Activated CD8-positive, alpha-beta T cell treated with anti-CD3 and anti-CD28 coated beads for 36 hours (primary cell): ENCODE measurements around the gene COX7A1. TPM values are rescaled to one million over a fixed set of nuclear protein-coding genes. Genes with fewer than 3 reads are reported as not detected.

Experiments used
- ATAC-seq: fragments of 200-7000 bp; cut with Tn5 transposase; one replicate; pipeline ENCODE4 v1.10.0; 2021; ENCODE audit warnings: mild to moderate bottlenecking, moderate library complexity
- CTCF ChIA-PET: fragments of 350-600 bp; sonication (Branson Sonifier 250); formaldehyde crosslinking; loops from one replicate; lab custom pipeline; 2021; ENCODE audit warnings: antibody characterized with exemption; lab: Charles Lee
- POLR2A ChIA-PET: fragments of 350-600 bp; sonication (Branson Sonifier 250); formaldehyde crosslinking; loops from one replicate; lab custom pipeline; 2021; ENCODE audit warnings: antibody characterized with exemption; lab: Charles Lee
- DNase-seq: peaks from one replicate; pipeline ENCODE4 v3.0.0-alpha.2; 2020
- H3K27ac Mint-ChIP-seq: one replicate; pipeline ENCODE4 v1.8.0; 2021; ENCODE audit warnings: mild to moderate bottlenecking, mixed read lengths
- H3K27me3 Mint-ChIP-seq: one replicate; pipeline ENCODE4 v1.8.0; 2021; ENCODE audit warnings: mixed read lengths
- H3K36me3 Mint-ChIP-seq: one replicate; pipeline ENCODE4 v1.8.0; 2021; ENCODE audit warnings: low read depth, mixed read lengths
- H3K4me1 Mint-ChIP-seq: one replicate; pipeline ENCODE4 v1.8.0; 2021; ENCODE audit warnings: low read depth, mixed read lengths
- H3K4me3 Mint-ChIP-seq: one replicate; pipeline ENCODE4 v1.8.0; 2021; ENCODE audit warnings: mild to moderate bottlenecking, moderate library complexity, mixed read lengths
- H3K9me3 Mint-ChIP-seq: one replicate; pipeline ENCODE4 v1.8.0; 2021; ENCODE audit warnings: mixed read lengths
- intact Hi-C: fragments of 100-400 bp; cut with micrococcal nuclease; formaldehyde crosslinking; loops from one replicate; pipeline ENCODE4 v1.10.0; 2022
- total RNA-seq, 2 experiments: library from RNA; stranded (reverse); gene quantifications; one replicate each; pipeline ENCODE4 v1.2.3, GENCODE V29; 2021
- TF ChIP-seq, protein P1 (sequence below): fragments of 200-600 bp; IDR thresholded peaks from one replicate; pipeline ENCODE4 v1.8.0; 2022; ENCODE audit warnings: antibody characterized with exemption, mild to moderate bottlenecking

The COX7A1 gene
- total RNA-seq, 2 experiments from 2014 or later: not detected

DNA sequence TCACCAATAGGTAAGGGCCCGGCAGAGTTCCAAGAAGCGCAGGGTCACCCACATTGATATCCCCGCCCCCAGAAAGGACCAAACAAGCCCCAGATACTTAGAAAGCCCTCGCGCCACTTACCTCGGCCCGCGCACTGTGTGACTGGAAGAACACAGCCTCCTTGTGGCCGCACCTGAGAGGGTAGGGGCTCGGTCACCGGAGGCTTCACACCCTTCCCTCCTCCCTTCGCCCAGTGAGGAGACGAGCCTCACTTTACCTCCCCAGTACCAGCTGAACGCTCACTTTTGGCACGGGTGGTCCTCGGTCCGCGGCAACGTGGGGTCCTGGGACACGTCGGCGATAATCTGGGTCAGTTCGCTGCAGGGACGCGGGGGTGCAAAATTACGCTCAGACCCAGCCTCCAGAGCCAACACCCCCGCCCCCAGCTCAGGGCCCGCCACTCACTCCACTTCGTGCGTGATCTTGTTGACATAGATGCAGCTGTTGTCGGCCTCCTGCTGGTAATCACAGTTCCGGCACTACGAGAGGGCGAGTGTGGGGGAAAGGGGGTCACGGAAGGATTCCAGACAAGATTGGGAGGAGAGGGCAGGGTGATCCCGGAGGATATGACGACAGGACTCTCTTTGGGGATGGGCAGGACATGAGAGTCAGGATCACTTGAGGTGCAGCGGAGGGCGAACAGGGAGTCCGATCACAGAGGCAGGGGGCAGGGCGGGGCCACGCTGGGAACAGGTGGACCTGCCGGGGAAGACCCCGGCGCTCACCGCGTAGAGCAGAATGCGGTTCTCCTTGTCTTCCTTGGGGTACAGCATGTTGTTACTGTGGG, 38.1 kb downstream of the COX7A1 start:
- ChIA-PET POLR2A (interaction anchor here (0.7 to 2.1 kb wide), 8 partner anchors 10 to 1637 kb away, joined by 3 to 6 read pairs (median 3); partner anchors contain the start of genes THAP8, ZNF146 and ZNF565), CTCF (interaction anchor here (5.8 kb wide), 1 partner anchor 13 kb away, joined by 42 read pairs; no protein-coding TSS in a partner anchor)
- H3K9me3 Mint-ChIP-seq: no peaks in the 10 kb centered on the region
- DNase-seq: peak; percentile 43
- peaks cover 28% of the 10 kb centered on the region for H3K36me3 Mint-ChIP-seq
- no peak for ATAC-seq
- H3K4me1 Mint-ChIP-seq: peaks cover 25% of the 10 kb centered on the region
- peak overlapping the region; percentile 89 for H3K27ac Mint-ChIP-seq
- peak overlapping the region; percentile 92 for H3K4me3 Mint-ChIP-seq
- TF ChIP-seq, protein P1, sequence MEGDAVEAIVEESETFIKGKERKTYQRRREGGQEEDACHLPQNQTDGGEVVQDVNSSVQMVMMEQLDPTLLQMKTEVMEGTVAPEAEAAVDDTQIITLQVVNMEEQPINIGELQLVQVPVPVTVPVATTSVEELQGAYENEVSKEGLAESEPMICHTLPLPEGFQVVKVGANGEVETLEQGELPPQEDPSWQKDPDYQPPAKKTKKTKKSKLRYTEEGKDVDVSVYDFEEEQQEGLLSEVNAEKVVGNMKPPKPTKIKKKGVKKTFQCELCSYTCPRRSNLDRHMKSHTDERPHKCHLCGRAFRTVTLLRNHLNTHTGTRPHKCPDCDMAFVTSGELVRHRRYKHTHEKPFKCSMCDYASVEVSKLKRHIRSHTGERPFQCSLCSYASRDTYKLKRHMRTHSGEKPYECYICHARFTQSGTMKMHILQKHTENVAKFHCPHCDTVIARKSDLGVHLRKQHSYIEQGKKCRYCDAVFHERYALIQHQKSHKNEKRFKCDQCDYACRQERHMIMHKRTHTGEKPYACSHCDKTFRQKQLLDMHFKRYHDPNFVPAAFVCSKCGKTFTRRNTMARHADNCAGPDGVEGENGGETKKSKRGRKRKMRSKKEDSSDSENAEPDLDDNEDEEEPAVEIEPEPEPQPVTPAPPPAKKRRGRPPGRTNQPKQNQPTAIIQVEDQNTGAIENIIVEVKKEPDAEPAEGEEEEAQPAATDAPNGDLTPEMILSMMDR: no peak
- no peaks in the 10 kb centered on the region for H3K27me3 Mint-ChIP-seq
- intact Hi-C loops: no loop called here

DNA sequence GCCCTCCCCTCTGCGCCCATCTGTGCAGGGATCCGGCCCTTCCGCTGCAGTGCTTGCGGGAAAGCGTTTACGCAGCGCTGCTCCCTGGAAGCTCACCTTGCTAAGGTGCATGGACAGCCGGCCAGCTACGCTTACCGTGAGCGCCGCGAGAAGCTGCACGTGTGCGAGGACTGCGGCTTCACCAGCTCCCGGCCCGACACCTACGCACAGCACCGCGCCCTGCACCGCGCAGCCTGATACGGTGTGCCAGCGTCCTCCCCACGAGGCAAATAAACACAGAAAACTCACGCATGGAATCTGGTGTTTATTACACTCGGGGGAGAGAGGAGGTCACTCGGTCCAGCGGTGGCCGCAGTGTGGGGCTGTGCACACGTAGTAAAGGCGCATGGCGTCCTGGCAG, 38.8 kb downstream of the COX7A1 start:
- POLR2A ChIA-PET: interaction anchor here (0.9 to 2.0 kb wide), 5 partner anchors 9 to 106 kb away, joined by 3 to 6 read pairs (median 3); no protein-coding TSS in a partner anchor
- DNase-seq (no peak), ATAC-seq (no peak)
- Mint-ChIP-seq H3K4me3 (peak overlapping the region; percentile 92), H3K4me1 (peaks cover 25% of the 10 kb centered on the region), H3K27ac (peak overlapping the region; percentile 89), H3K9me3 (no peaks in the 10 kb centered on the region), H3K36me3 (peaks cover 26% of the 10 kb centered on the region), H3K27me3 (no peaks in the 10 kb centered on the region)
- TF ChIP-seq, protein P1: no peak
- CTCF ChIA-PET: interaction anchor here (0.8 to 5.8 kb wide), 2 partner anchors 9 to 14 kb away, joined by 3 to 42 read pairs; no protein-coding TSS in a partner anchor
- intact Hi-C loops: no loop called here

DNA sequence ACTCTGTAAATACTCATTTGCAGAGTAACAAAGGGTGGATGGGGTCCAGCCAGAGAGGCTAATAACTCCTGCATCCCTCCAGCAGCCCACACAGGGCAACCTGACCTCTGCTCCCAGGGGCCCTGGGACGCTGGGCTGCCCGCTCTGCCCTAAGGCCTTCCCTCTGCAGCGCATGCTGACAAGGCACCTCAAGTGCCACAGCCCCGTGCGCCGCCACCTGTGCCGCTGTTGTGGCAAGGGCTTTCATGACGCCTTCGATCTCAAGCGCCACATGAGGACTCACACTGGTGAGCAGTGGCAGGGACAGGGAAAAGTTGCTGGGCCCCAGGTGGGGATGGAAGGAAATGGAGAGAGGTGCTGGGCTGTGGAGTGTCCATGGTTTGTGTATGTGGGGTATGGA, 39.6 kb downstream of the COX7A1 start:
- no peak for DNase-seq
- H3K9me3 Mint-ChIP-seq: no peaks in the 10 kb centered on the region
- TF ChIP-seq, protein P1: no peak
- peaks cover 24% of the 10 kb centered on the region for H3K36me3 Mint-ChIP-seq
- POLR2A ChIA-PET: no interaction called here
- H3K4me3 Mint-ChIP-seq: peak overlapping the region; percentile 92
- no peak overlapping the region for H3K27ac Mint-ChIP-seq
- no peaks in the 10 kb centered on the region for H3K27me3 Mint-ChIP-seq
- H3K4me1 Mint-ChIP-seq: peaks cover 22% of the 10 kb centered on the region
- intact Hi-C loops: no loop called here
- CTCF ChIA-PET: interaction anchor here (0.8 to 5.8 kb wide), 2 partner anchors 8 to 14 kb away, joined by 3 to 42 read pairs; no protein-coding TSS in a partner anchor
- ATAC-seq: no peak

DNA sequence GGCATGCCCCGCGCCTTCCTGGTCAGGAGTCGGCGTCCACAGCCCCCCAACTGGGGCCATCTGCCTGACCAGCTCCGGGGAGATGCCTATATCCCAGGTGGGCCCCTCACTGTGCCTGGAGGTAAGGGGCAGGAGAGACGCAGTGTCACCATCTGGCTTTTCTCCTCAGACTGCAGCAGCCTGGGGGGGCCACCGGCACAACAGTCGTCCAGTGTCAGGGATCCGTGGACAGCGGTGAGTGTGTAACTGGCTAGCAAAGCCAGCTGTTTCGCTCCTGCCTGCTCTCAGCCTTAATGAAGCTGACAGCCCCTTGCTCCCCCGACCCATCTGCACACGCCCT, 41.1 kb downstream of the COX7A1 start:
- no peaks in the 10 kb centered on the region for H3K9me3 Mint-ChIP-seq
- H3K27ac Mint-ChIP-seq: no peak overlapping the region
- TF ChIP-seq, protein P1: no peak
- H3K4me1 Mint-ChIP-seq: peaks cover 14% of the 10 kb centered on the region
- H3K27me3 Mint-ChIP-seq: no peaks in the 10 kb centered on the region
- H3K36me3 Mint-ChIP-seq: peaks cover 21% of the 10 kb centered on the region
- no peak overlapping the region for H3K4me3 Mint-ChIP-seq
- DNase-seq (no peak), ATAC-seq (no peak)
- CTCF ChIA-PET: no interaction called here
- POLR2A ChIA-PET: interaction anchor here (0.8 to 1.8 kb wide), 3 partner anchors 10 to 104 kb away, joined by 3 to 4 read pairs (median 4); partner anchors contain the start of genes ALKBH6 and ZNF146
- intact Hi-C loops: no loop called here
